HG02678 (cell line): ENCODE measurements around the gene TMEM176A.
"Not testable (repeated sequence)": the region's sequence is repeated elsewhere in the genome, so short reads cannot be mapped to it uniquely, and the experiment has no call there.

Experiments used
- ATAC-seq: cut with Tn5 transposase; IDR thresholded peaks from one replicate; pipeline ENCODE4 v1.9.1; 2021; ENCODE audit warnings: mild to moderate bottlenecking, moderate library complexity; ENCODE audit not compliant: unreplicated experiment

Gene TMEM176A

GRCh38 chr7:150807616-150808438 is 7.3 kb downstream of the TMEM176A start:
- not testable (repeated sequence) for ATAC-seq

DNA sequence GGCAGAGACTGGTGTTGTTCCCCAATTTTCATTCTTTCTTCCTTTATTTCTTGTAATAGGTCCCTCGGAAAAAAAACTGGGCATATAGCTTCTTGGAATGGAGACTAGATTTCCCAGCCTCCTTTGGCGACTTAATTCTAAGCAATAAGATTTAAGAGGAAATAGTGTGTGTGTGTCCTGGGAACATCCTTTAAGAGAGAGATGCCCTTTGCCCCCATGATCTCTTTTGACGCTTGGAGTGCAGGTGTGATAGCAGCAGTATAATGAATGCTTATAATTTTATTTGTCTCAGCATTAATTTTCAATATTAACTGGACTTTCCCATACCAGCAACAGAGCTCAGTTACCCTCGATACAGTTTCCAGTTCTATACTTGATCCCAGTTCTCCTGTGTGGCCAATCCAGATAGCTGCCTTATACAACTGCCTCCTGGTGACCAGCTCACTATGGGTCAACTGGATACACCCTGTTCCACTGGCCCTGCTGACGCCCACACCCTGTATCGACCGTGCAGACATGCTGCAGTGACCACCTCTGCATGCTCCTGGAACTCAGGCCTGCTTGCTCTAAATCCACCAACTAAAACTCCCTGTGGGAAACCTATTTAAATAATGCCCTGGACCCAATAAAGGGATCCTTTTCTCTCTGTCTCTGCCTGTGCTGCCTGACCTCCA is 13.9 kb downstream of the TMEM176A start:
- no peak for ATAC-seq

GRCh38 chr7:150818971-150819370 is 18.4 kb downstream of the TMEM176A start:
- no peak for ATAC-seq

DNA sequence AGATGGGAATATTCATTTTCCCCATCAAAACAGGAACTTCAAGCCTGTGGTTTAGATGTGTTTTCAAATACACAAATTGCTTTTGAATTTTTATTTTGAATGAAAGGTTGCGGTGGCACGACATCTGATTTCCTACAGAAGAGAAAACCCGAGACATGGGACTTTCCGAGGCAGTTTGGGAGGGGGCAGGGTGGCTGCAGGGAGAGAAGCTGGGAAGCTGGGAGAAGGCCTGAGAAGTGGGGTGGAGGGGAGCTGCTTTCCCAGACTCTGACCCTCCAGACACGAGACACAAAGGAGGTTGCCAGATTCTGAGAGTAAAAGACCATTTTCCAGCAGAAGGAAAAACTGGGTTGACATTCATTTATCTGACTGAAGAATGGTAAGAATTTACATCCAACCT is 19.6 kb downstream of the TMEM176A start:
- ATAC-seq, result no peak

GRCh38 chr7:150820578-150821198 is 20.1 kb downstream of the TMEM176A start:
- no peak for ATAC-seq

GRCh38 chr7:150823043-150823442 is 22.5 kb downstream of the TMEM176A start:
- ATAC-seq, result no peak

DNA sequence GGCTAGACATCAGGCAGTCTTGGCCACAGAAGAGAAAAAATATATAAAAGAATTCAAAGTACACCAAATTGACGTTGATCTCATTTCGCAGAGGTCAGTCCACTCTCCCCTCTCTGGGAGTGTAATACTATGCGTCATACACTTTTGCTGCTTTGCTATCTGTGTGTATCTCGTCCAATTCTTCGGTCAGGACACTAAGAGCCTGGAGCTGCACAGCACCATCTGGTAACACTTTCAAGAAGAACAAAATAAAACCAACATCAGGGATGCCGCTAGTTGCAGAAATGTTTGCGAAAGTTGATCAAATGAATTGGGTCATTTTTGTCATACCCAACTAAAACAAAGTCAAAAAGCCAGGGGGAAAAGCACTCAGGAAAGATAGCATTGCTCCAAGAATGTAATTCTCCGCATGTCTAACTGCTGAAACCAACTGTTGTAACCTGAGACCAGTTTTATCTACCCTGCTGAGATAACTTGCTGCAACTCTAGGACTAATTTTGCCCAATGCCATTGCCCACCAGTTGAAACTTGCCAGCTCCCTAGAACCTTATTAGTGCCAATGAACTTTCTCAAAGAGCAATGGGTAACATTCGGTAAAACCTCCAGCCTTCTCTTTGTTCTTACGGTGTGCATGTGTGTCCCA is 23.0 kb downstream of the TMEM176A start:
- ATAC-seq, result no peak

GRCh38 chr7:150824379-150825177 is 24.0 kb downstream of the TMEM176A start:
- no peak for ATAC-seq

GRCh38 chr7:150826061-150826849 is 25.7 kb downstream of the TMEM176A start:
- no peak for ATAC-seq

DNA sequence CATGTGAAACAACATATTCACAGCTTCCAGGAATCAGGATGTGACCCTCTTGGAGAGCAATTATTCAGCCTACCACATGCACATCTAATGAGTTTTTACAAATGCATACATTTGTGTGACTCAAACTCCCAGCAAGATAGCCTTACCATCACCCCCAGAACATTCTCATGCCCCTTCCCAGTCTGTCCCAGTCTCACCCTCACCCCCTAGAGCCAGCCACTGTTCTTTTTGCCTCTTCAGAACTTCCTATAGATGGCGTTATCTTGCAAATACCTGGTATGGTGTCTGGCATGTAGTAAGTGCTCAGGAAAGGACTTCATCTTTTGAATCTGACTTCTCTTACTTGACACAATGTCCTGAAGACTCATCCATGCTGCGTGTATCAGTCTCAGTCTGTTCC is 27.8 kb downstream of the TMEM176A start:
- no peak for ATAC-seq

DNA sequence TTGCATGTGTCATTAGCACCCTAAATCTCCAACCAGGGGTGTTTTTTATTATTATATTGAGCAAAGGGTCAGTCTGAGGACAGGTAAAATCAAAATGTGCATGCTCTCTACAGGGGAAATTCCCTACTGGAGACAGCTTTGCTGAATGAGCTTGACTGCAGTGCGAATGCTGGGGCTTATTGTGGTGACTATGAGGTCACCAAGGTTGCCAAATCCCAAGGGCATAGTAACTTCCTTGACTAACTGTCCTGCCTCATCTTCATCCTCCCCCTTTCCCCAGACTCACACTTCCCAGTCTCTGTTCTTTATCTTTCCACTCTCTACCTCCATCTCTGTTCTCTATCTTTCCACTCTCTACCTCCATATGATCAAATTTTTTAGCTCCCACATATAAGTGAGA is 28.9 kb downstream of the TMEM176A start:
- ATAC-seq, result no peak

- ATAC-seq, result no peak
Measured at GRCh38 chr7:150830937-150831336, 30.4 kb downstream of the TMEM176A start.

DNA sequence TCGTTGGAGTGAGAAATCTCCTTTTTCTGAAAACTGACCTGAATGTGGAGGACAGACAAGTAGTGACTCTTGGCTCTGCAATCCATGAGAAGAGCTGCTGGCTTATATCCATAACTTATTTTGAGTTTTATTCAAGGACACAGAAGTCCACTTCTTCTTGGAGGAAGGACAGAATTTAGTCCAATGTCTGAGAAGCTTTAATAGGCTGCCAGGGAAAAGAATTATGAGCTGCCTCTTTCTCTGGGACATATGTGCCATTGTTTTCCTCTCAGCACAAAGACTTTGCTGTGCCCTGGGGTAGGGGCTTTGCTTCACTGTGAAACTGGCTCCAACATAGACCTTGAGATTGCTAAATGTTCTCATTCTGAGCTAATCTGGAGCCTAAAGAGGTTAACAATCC is 31.3 kb downstream of the TMEM176A start:
- no peak for ATAC-seq

DNA sequence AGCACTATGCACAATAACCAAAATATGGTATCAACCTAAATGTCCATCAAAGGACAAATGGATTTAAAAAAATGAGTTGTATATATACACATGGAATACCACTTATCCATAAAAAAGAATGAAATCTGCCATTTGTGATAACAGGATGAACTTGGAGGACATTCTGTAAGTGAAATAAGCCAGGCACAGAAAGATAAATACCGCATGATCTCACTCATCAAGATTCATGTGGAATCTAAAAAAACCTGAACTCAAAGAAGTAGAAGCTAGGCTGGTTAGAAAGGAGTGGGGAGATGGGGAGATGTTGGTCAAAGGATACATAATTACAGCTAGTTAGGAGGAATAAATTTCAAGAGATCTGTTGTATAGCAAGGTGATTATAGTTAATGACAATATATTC is 34.5 kb downstream of the TMEM176A start:
- no peak for ATAC-seq

GRCh38 chr7:150835702-150836280 is 35.2 kb downstream of the TMEM176A start:
- no peak for ATAC-seq

- no peak for ATAC-seq
Measured at GRCh38 chr7:150838965-150839650, 38.5 kb downstream of the TMEM176A start.

DNA sequence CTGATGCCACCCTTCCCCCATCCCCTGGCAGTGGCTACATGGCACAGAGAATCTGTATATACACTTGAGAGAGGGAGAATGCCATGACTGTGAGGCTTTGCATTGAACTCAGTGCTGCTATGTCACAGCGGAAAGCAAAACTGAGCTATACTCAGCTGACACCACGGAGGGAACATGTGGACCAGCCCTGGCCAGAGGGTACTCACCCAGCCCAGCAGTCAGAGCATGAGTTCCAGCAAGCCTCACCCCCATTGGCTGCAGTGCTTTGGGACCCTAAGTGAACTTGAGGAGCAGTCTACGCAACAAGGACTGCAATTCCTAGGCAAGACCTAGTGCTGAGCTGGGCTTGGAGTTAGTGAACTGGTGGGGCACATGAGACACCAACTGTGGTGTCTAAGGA is 41.4 kb downstream of the TMEM176A start:
- ATAC-seq, result no peak

GRCh38 chr7:150842716-150843115 is 42.1 kb downstream of the TMEM176A start:
- no peak for ATAC-seq

DNA sequence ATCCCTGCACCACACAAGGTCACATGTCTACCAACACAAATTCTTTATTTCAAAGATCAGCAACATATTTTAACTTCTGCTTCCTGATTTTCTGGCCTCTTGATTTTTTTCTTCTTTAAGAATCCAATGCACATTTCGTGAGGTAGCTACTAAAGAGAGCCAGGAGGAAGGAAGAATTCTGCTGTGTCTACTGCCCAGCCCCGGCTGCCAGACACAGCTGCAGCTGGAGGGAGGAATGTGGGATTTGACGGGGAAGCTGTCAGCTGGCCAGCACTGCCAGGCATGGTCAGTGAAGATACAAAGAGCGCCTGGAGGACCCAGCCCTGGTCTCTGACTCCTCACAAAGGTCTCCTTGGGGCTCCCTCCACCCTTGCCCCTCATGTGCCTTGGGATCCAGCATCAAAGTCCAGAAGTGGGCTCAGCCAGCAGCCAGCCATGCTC is 44.9 kb downstream of the TMEM176A start:
- no peak for ATAC-seq
